Measurements from ENCODE around the gene ZNF316. TPM values are rescaled to one million over a fixed set of nuclear protein-coding genes. Genes with fewer than 3 reads are reported as not detected.
A peak's percentile ranks its signal among the peaks of the same experiment; 100 is the strongest.
"Not testable (repeated sequence)": the region's sequence is repeated elsewhere in the genome, so short reads cannot be mapped to it uniquely, and the experiment has no call there.

Gene ZNF316
- total RNA-seq, 1 donor from 2014 or later = 16.3 TPM

DNA sequence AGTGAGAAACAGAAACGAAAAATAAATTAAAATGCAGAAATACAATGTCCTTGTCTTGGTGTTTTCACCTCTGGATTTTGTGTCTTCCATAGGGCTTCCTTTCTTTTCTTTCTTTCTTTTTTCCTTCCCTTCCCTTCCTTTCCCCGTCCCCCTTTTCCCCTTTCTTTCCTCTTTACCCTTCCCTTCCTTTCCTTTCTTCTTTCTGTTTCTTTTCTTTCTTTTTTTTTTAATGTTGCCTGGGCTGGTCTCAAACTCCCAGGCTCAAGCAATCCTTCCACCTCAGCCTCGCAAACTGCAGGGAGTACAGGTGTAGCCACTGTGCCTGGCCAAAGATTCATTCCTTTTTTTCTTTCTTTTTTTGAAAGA lies 12.9 kb upstream of the ZNF316 start:
- DNase-seq (ENCODE audit: low read depth) = no peak
- no peak overlapping the region for H3K4me3 ChIP-seq (ENCODE audit: low read depth, low read length)
- FAIRE-seq = no peak
- no peaks in the 10 kb centered on the region for H3K27me3 ChIP-seq (ENCODE audit: control insufficient read depth, insufficient read depth, low read length)
- TF ChIP-seq, protein P1, sequence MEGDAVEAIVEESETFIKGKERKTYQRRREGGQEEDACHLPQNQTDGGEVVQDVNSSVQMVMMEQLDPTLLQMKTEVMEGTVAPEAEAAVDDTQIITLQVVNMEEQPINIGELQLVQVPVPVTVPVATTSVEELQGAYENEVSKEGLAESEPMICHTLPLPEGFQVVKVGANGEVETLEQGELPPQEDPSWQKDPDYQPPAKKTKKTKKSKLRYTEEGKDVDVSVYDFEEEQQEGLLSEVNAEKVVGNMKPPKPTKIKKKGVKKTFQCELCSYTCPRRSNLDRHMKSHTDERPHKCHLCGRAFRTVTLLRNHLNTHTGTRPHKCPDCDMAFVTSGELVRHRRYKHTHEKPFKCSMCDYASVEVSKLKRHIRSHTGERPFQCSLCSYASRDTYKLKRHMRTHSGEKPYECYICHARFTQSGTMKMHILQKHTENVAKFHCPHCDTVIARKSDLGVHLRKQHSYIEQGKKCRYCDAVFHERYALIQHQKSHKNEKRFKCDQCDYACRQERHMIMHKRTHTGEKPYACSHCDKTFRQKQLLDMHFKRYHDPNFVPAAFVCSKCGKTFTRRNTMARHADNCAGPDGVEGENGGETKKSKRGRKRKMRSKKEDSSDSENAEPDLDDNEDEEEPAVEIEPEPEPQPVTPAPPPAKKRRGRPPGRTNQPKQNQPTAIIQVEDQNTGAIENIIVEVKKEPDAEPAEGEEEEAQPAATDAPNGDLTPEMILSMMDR (IDR thresholded peaks at IDR 0.05; ENCODE audit: insufficient read depth, low read length, severe bottlenecking) = no peak
- H3K36me3 ChIP-seq (ENCODE audit: control insufficient read depth, insufficient read depth, low read length) = no peaks in the 10 kb centered on the region

DNA sequence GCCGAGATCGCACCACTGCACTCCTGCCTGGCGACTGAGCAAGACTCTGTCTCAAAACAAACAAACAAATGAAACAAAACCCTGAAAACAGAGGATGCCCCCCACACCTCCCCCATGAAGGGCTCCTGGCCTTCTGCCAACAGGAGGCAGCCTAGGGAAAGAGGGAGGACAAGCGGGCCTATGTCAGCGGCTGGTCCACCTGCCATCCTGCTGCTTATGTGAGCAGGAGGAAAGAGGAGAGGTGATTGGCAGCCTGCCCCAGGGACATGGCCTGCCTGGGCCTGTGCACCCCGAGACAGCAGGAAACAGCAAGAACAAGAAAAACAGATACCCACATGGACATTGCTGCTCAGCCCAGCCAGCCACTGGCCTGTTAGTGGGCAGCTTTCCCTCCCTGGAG lies 9.1 kb upstream of the ZNF316 start:
- FAIRE-seq = no peak
- TF ChIP-seq, protein P1 (IDR thresholded peaks at IDR 0.05; ENCODE audit: insufficient read depth, low read length, severe bottlenecking) = no peak
- DNase-seq (ENCODE audit: low read depth) = peak; percentile 69
- Histone ChIP-seq H3K36me3 (ENCODE audit: control insufficient read depth, insufficient read depth, low read length) (no peaks in the 10 kb centered on the region), H3K4me3 (ENCODE audit: low read depth, low read length) (no peak overlapping the region), H3K27me3 (ENCODE audit: control insufficient read depth, insufficient read depth, low read length) (no peaks in the 10 kb centered on the region)

DNA sequence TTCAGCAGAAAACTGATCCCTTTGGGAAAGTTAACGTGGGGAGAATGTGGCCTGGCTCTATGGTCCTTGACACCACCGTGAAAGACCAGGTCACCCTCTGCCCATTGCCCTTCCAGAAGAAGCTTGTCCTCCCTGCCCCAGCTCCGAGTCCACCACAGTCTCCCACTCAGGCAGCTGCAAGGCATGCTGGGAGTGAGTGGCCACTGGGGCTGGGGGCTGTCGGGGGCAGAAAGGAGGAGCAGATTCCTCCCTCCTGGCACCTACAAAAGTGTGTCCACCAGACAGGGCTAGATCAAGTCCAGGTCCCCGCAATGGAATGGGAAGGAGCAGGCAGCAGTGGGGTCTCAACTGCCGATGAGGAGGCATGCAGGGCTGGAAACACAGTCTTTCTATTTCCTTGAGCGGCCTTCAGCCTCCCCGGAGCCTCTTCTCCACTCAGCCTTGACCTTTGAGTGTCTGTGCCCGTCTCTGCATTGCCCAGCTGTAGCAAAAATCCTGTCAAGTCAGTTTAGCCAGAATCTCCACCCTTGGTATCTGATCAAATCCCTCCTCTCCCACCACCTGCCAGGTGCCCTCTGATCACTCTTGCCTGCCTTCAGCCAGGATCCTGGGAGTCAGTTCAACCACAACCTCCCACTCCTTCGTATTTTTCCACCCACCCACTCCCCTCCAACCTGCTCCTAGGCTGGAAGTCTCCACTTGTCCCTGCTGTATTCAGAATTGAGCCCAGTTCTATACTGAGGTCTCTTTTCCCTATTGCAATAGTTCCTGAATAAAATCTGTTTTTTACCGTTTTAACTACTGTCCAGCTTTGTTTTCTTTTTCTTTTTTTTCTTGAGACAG lies 6.9 kb upstream of the ZNF316 start:
- H3K4me3 ChIP-seq (ENCODE audit: low read depth, low read length) = no peak overlapping the region
- H3K36me3 ChIP-seq (ENCODE audit: control insufficient read depth, insufficient read depth, low read length) = no peaks in the 10 kb centered on the region
- TF ChIP-seq, protein P1 (IDR thresholded peaks at IDR 0.05; ENCODE audit: insufficient read depth, low read length, severe bottlenecking) = no peak
- FAIRE-seq (no peak), DNase-seq (ENCODE audit: low read depth) (no peak)
- no peaks in the 10 kb centered on the region for H3K27me3 ChIP-seq (ENCODE audit: control insufficient read depth, insufficient read depth, low read length)

DNA sequence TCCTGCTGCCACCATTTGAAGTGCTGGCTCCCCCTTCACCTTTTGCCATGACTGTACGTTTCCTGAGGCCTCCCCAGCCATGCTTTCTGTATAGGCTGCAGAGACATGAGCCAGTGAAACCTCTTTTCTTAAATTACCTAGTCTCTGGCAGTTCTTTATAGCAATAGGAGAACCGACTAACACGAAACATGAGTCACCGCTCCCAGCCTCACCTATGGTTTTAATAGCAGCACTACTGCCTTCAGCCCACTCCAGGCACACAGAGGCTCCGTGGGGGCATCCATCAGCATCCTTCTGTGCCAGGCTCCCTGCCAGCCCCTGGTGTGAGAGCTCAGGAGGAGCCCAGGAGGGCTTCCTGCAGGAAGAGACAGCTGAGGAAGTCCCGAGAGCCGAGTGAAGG lies 5.5 kb upstream of the ZNF316 start:
- H3K4me3 ChIP-seq (ENCODE audit: low read depth, low read length) = no peak overlapping the region

DNA sequence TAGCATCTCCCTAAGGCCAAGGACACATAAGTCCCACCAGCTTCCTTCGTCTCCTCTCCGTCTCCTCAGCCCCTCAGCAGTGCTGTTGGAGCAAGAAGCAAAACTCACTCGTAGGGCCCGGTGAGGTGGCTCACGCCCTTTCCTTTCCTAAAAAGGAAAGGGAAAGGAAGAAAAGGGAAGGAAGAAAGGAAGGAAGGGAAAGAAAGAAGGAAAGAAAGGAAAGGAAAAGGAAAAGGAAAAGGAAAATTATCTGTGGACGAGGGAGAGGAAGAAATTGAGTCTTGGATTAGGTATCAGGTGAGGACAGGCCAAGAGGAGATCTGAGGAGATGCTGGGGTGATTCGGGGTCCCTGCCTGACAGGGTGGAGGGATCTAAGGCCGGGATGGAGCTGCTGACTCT lies 3.1 kb upstream of the ZNF316 start:
- TF ChIP-seq, protein P1 (IDR thresholded peaks at IDR 0.05; ENCODE audit: insufficient read depth, low read length, severe bottlenecking) = no peak
- no peaks in the 10 kb centered on the region for H3K36me3 ChIP-seq (ENCODE audit: control insufficient read depth, insufficient read depth, low read length)
- H3K27me3 ChIP-seq (ENCODE audit: control insufficient read depth, insufficient read depth, low read length) = no peaks in the 10 kb centered on the region
- DNase-seq (ENCODE audit: low read depth) = no peak
- no peak overlapping the region for H3K4me3 ChIP-seq (ENCODE audit: low read depth, low read length)
- FAIRE-seq = no peak

More for the DNA sequence above, 5.5 kb upstream of the ZNF316 start:
- TF ChIP-seq, protein P1 (IDR thresholded peaks at IDR 0.05; ENCODE audit: insufficient read depth, low read length, severe bottlenecking) = no peak
- FAIRE-seq = peak; percentile 73
- Histone ChIP-seq H3K36me3 (ENCODE audit: control insufficient read depth, insufficient read depth, low read length) (no peaks in the 10 kb centered on the region), H3K27me3 (ENCODE audit: control insufficient read depth, insufficient read depth, low read length) (no peaks in the 10 kb centered on the region)
- DNase-seq (ENCODE audit: low read depth) = peak; percentile 21

DNA sequence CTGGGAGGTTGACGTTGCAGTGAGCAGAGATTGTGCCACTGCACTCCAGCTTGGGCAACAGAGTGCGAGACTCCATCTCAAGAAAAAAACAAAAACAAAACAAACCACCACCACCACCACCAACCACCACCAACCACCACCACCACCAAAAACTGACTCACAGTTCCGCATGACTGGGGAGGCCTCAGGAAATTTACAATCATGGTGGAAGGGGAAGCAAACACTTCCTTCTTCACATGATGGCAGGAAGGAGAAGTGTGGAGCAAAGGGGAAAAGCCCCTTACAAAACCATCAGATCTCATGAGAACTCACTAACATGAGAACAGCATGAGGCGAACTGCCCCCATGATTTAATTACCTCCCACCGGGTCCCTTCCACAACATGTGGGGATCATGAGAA lies 2.1 kb upstream of the ZNF316 start:
- not testable (repeated sequence) for H3K36me3 ChIP-seq (ENCODE audit: control insufficient read depth, insufficient read depth, low read length); FAIRE-seq; H3K4me3 ChIP-seq (ENCODE audit: low read depth, low read length); DNase-seq (ENCODE audit: low read depth); H3K27me3 ChIP-seq (ENCODE audit: control insufficient read depth, insufficient read depth, low read length)
